Measurements from ENCODE around the gene MXD4. TPM values are rescaled to one million over a fixed set of nuclear protein-coding genes. Genes with fewer than 3 reads are reported as not detected.

Gene MXD4
- total RNA-seq, 1 donor from 2014 or later = 80.3 TPM

DNA sequence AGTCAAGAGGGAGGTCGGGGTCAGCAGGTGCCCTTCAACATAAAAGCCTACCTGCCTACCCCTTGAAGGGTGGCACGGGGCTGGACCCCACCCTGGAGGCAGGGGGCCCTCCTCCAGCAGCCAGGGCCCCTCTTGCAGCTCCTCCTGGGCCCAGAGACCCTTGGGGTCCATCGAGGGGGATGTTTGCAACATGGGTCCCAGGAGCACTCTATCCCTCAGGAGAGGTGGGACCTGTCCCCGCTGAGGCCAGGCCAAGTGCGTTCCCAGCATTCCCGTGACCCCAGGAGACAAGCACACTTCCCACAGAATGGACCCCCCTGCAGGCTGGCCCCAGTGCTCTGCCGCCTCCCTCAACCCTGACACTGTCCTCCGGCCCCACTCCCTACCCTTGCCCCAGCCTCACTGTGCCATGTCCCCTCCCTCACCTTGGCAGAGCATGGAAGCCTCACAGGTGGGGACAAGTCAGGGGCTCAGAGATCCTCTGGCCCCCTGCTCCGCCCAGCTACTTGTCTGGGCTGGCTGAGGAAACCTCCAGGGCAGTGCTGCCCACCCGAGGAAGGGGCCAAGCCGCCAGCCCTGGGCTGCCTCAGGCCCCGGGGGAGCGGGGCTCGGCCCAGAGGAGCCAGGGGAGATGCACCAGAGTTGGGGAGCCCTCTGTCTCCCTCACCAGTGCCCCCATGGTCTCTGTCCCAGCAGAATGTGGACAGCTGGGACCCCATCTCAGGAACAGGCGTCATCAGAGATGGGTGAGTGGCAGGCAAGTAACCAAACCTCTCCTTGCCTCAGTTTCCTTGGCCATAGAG lies 2.2 kb downstream of the MXD4 start:
- no peak overlapping the region for H3K27ac Mint-ChIP-seq (ENCODE audit: unreplicated experiment)
- peaks cover 3% of the 10 kb centered on the region for H3K36me3 Mint-ChIP-seq (ENCODE audit: low read depth)
- TF ChIP-seq, protein P1, sequence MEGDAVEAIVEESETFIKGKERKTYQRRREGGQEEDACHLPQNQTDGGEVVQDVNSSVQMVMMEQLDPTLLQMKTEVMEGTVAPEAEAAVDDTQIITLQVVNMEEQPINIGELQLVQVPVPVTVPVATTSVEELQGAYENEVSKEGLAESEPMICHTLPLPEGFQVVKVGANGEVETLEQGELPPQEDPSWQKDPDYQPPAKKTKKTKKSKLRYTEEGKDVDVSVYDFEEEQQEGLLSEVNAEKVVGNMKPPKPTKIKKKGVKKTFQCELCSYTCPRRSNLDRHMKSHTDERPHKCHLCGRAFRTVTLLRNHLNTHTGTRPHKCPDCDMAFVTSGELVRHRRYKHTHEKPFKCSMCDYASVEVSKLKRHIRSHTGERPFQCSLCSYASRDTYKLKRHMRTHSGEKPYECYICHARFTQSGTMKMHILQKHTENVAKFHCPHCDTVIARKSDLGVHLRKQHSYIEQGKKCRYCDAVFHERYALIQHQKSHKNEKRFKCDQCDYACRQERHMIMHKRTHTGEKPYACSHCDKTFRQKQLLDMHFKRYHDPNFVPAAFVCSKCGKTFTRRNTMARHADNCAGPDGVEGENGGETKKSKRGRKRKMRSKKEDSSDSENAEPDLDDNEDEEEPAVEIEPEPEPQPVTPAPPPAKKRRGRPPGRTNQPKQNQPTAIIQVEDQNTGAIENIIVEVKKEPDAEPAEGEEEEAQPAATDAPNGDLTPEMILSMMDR (IDR thresholded peaks at IDR 0.05) = no peak
- H3K4me1 Mint-ChIP-seq (ENCODE audit: low read depth) = peaks cover 16% of the 10 kb centered on the region
- H3K9me3 Mint-ChIP-seq (ENCODE audit: low read depth) = no peaks in the 10 kb centered on the region
- DNase-seq (ENCODE audit: low spot score) = peak; percentile 75
- no peaks in the 10 kb centered on the region for H3K27me3 Mint-ChIP-seq (ENCODE audit: low read depth)
- H3K4me3 Mint-ChIP-seq (ENCODE audit: unreplicated experiment) = peak overlapping the region; percentile 74

DNA sequence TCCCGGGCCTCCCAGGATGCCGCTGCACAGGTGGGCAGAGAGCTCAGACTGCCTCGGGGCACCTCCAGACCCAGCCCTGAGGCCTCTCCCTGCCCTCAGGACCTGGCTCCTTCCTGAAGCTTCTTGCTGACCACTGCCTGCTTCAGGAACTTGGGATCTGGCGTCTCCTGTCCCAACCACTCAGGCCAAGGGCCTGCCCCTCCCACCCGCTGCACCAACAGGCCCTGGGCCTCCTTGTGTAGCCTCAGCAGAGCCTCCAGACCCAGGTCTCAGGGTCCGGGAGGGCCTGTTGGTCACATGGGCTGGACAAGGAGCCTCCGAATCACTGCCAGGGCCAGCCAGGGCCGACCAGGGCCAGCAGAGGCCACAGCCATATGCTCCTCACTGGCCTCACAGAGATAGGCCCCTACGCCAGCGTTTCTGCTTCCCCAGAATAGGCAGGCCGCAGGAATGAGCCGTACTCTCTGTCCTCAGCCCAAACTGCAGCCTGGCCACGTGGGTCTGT lies 2.8 kb downstream of the MXD4 start:
- Mint-ChIP-seq H3K4me3 (ENCODE audit: unreplicated experiment) (no peak overlapping the region), H3K27me3 (ENCODE audit: low read depth) (no peaks in the 10 kb centered on the region), H3K27ac (ENCODE audit: unreplicated experiment) (no peak overlapping the region), H3K4me1 (ENCODE audit: low read depth) (peaks cover 16% of the 10 kb centered on the region), H3K9me3 (ENCODE audit: low read depth) (no peaks in the 10 kb centered on the region), H3K36me3 (ENCODE audit: low read depth) (peaks cover 10% of the 10 kb centered on the region)
- TF ChIP-seq, protein P1 (IDR thresholded peaks at IDR 0.05) = no peak
- DNase-seq (ENCODE audit: low spot score) = peak; percentile 88

DNA sequence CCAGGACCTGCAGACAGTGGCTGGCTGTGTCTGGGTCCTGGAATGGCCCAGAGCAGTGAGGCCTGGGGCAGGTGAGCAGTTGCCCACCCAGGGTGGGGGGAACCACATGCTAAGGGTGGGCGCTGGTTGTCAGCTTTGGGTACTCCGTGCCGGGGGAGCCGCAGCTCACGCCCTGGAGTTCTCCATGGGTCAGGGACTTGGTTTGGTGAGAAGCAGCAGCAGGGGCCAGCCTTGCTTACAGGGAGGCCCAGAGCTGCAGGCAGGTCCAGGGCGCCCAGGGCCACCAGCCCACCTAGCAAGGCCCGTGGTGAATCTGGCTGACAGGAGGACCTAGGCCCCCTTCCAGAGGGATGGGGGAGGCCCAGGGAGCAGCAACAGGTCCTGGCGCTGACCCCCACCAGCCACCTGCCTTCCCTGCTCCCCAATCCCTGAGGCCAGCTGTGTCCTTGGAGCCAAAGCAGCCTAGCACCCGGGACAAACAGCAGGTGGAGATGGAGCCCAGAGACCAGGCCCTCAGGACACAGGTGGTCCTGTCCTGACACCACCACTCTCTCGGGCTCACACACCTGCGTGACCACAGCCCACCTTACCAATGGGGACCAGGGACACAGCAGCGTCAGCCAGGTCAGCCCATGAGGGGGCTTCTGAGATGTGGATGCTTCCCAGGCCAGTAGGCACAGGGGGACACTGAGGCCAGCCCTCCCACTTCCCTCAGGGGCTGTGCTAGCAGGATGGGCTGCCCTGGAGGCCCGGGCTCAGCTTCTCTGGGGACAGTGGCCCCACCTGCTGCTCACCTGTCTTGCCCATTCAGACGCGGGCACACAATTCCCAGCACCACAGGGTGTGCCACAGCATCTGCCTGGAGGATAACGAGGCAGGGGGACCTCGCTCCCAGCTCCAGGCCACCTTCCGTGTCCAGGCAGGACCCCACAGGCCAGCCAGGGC lies 3.5 kb downstream of the MXD4 start:
- H3K27ac Mint-ChIP-seq (ENCODE audit: unreplicated experiment) = peak overlapping the region; percentile 12
- peak; percentile 83 for DNase-seq (ENCODE audit: low spot score)
- no peaks in the 10 kb centered on the region for H3K27me3 Mint-ChIP-seq (ENCODE audit: low read depth)
- peaks cover 16% of the 10 kb centered on the region for H3K4me1 Mint-ChIP-seq (ENCODE audit: low read depth)
- no peaks in the 10 kb centered on the region for H3K9me3 Mint-ChIP-seq (ENCODE audit: low read depth)
- TF ChIP-seq, protein P1 (IDR thresholded peaks at IDR 0.05) = no peak
- peaks cover 10% of the 10 kb centered on the region for H3K36me3 Mint-ChIP-seq (ENCODE audit: low read depth)
- no peak overlapping the region for H3K4me3 Mint-ChIP-seq (ENCODE audit: unreplicated experiment)

DNA sequence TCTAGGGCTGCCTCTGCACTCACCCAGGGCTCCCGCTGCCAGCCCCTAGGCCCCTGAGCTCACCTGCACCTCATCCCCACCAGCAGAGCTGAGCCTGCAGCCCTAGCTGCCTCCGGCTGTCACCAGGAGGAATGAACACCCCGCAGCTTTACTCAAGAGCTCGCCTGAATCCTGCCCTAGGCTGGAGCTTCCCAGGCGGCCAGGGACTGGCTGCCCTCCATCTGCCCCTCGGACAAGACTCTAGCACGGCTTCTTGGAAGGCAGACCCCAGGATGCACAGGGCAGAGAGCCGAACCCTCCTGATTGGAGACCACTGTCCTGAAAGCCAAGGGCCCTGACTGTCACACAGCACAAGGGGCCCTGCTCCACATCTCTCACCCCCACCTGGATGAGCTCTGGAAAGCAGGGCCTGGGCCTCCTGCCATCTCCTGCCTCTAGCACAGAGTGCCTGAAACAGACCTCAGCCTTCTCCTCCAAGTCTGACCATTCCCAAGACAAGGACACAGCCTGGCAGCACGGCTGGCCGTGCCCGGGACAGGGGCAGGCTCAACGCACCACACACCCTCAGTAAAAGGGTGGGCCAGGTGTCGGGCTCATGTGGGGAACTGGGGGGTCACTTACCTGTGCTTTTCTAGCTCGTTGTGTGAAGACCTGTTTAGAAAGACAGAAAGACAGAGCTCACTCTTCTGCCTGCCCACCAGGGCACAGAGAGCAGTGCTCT lies 4.4 kb downstream of the MXD4 start:
- Mint-ChIP-seq H3K4me3 (ENCODE audit: unreplicated experiment) (no peak overlapping the region), H3K27me3 (ENCODE audit: low read depth) (no peaks in the 10 kb centered on the region), H3K9me3 (ENCODE audit: low read depth) (no peaks in the 10 kb centered on the region), H3K4me1 (ENCODE audit: low read depth) (peaks cover 16% of the 10 kb centered on the region), H3K36me3 (ENCODE audit: low read depth) (peaks cover 13% of the 10 kb centered on the region), H3K27ac (ENCODE audit: unreplicated experiment) (peak overlapping the region; percentile 12)
- no peak for DNase-seq (ENCODE audit: low spot score)
- TF ChIP-seq, protein P1 (IDR thresholded peaks at IDR 0.05) = no peak

All from chondrocyte (in vitro differentiated cells).